Lung (tissue), 12 donors: Measurements from ENCODE around the gene CNOT2. TPM values are rescaled to one million over a fixed set of nuclear protein-coding genes. Genes with fewer than 3 reads are reported as not detected.

ENCODE experiments used
- ATAC-seq: fragments of 200-7000 bp; cut with Tn5 transposase; one replicate; pipeline ENCODE4 v1.9.1; 2020; ENCODE audit warnings: moderate number of reproducible peaks; ENCODE audit not compliant: insufficient read depth, low FRiP score
- DNase-seq, 3 donors: peaks; one replicate each; pipeline ENCODE4 v3.0.0-alpha.2; 2013 to 2017
- H3K27ac ChIP-seq, 2 donors: one replicate each; pipeline ENCODE4 v1.5.1; 2013; ENCODE audit warnings: mild to moderate bottlenecking in 2 of 2, moderate library complexity in 2 of 2, control low read depth in 1 of 2, inconsistent platforms in 1 of 2, low read depth in 1 of 2, low read length in 1 of 2
- H3K27me3 ChIP-seq, 3 donors: one replicate each; pipeline ENCODE4 v1.5.1; 2013; ENCODE audit warnings: low read length in 2 of 3; ENCODE audit not compliant: control insufficient read depth in 3 of 3, insufficient read depth in 3 of 3
- H3K36me3 ChIP-seq, 4 donors: one replicate each; pipeline ENCODE4 v1.5.1; 2013; ENCODE audit warnings: low read length in 4 of 4, mild to moderate bottlenecking in 1 of 4, moderate library complexity in 1 of 4; ENCODE audit not compliant: control insufficient read depth in 4 of 4, insufficient read depth in 4 of 4
- H3K4me1 ChIP-seq, 5 donors: one replicate each; pipeline ENCODE4 v1.5.1; 2013; ENCODE audit warnings: low read length in 5 of 5, mild to moderate bottlenecking in 2 of 5, moderate library complexity in 1 of 5; ENCODE audit not compliant: control insufficient read depth in 5 of 5, insufficient read depth in 5 of 5
- H3K4me3 ChIP-seq: one replicate; pipeline ENCODE4 v1.5.1; 2013; ENCODE audit warnings: mild to moderate bottlenecking, control low read depth, moderate library complexity
- H3K9ac ChIP-seq, 2 donors: one replicate each; pipeline ENCODE4 v1.5.1; 2013; ENCODE audit warnings: low read length in 2 of 2, control low read depth in 1 of 2; ENCODE audit not compliant: insufficient read depth in 1 of 2
- H3K9me3 ChIP-seq, 4 donors: one replicate each; pipeline ENCODE4 v1.5.1; 2013; ENCODE audit warnings: low read length in 3 of 4, mild to moderate bottlenecking in 1 of 4, moderate library complexity in 1 of 4; ENCODE audit not compliant: control insufficient read depth in 4 of 4, insufficient read depth in 3 of 4
- CTCF ChIP-seq: IDR thresholded peaks from 2 replicates; pipeline ENCODE4 v1.5.1; 2012; ENCODE audit warnings: mild to moderate bottlenecking; ENCODE audit errors: control extremely low read depth, extremely low read depth
- WGBS, 2 donors: extraction: QIAGEN DNeasy Blood & Tissue Kit; methylation state at CpG; one replicate each; pipeline ENCODE4 v1.1.7; 2013; 5-methylcytosine and 5-hydroxymethylcytosine counted together
- polyA plus RNA-seq, 2 donors: library from polyadenylated mRNA; stranded (reverse); fragments of 200-250 nt; gene quantifications; one replicate each; pipeline ENCODE4 v1.2.1, GENCODE V29; 2013
- total RNA-seq, 2 donors: library from RNA; depleted of rRNA in 1 of 2; stranded (reverse); fragments of >200 nt in 1 of 2; gene quantifications; one replicate each; pipeline ENCODE4 v1.2.1, GENCODE V29; 2014 to 2021
- donor health status: control.
- donor health status: control.
- donor health status: Bipolar disorder and iron deficiency.
- donor health status: healthy.
- donor health status: DM: yes; HTN: yes; CAD: no.

CNOT2 gene
- total and polyA plus RNA-seq, 4 donors = 21.9 to 243 (median 40.3) TPM

- H3K4me3 ChIP-seq = no peak overlapping the region
- no peaks in the 10 kb centered on the region for H3K27me3 ChIP-seq
- DNase-seq = no peak
- TF ChIP-seq CTCF = no peak
- no peak overlapping the region for H3K9ac ChIP-seq
- H3K27ac ChIP-seq = no peak overlapping the region
- H3K36me3 ChIP-seq = peaks cover 0 to 5% (median 0%) of the 10 kb centered on the region in 4 donors
- peaks cover 0 to 3% (median 0%) of the 10 kb centered on the region in 4 donors for H3K9me3 ChIP-seq
- ATAC-seq = no peak
- H3K4me1 ChIP-seq = peaks cover 0 to 18% (median 5%) of the 10 kb centered on the region in 5 donors
Observed at GRCh38 chr12:70271025-70271424, 27.8 kb downstream of the CNOT2 start.

- DNase-seq (no peak), ATAC-seq (no peak)
- Histone ChIP-seq H3K27me3 (no peaks in the 10 kb centered on the region), H3K36me3 (peaks cover 0 to 5% (median 0%) of the 10 kb centered on the region in 4 donors), H3K27ac (no peak overlapping the region), H3K9me3 (peaks cover 0 to 3% (median 0%) of the 10 kb centered on the region in 4 donors), H3K4me1 (peaks cover 0 to 18% (median 4%) of the 10 kb centered on the region in 5 donors), H3K9ac (no peak overlapping the region), H3K4me3 (no peak overlapping the region)
- TF ChIP-seq CTCF = no peak
- WGBS, 2 donors = 93 to 95% methylated on average over 3 of the region's 3 CpGs
Observed at GRCh38 chr12:70272510-70272909, 29.3 kb downstream of the CNOT2 start.

- peaks cover 0 to 11% (median 4%) of the 10 kb centered on the region in 5 donors for H3K4me1 ChIP-seq
- DNase-seq (no peak), ATAC-seq (no peak)
- no peaks in the 10 kb centered on the region for H3K27me3 ChIP-seq
- no peak overlapping the region for H3K4me3 ChIP-seq
- H3K27ac ChIP-seq = no peak overlapping the region
- no peak overlapping the region for H3K9ac ChIP-seq
- H3K36me3 ChIP-seq = peaks cover 0 to 5% (median 1%) of the 10 kb centered on the region in 4 donors
- H3K9me3 ChIP-seq = peaks cover 0 to 3% (median 0%) of the 10 kb centered on the region in 4 donors
- TF ChIP-seq CTCF = no peak
Observed at GRCh38 chr12:70275045-70275444, 31.8 kb downstream of the CNOT2 start.

GRCh38 chr12:70277973-70278372 is 34.7 kb downstream of the CNOT2 start:
- Histone ChIP-seq H3K27me3 (no peaks in the 10 kb centered on the region), H3K9ac (no peak overlapping the region), H3K36me3 (peaks cover 0 to 5% (median 1%) of the 10 kb centered on the region in 4 donors), H3K4me3 (no peak overlapping the region), H3K27ac (no peak overlapping the region), H3K9me3 (peaks cover 0 to 3% (median 0%) of the 10 kb centered on the region in 4 donors), H3K4me1 (no peaks in the 10 kb centered on the region)
- no peak for ATAC-seq
- no peak for TF ChIP-seq CTCF
- WGBS, 2 donors = 87 to 95% methylated on average over 8 of the region's 8 CpGs
- DNase-seq = no peak
